NCI-H82 treated with DMSO at 0.1 percent for 48 hours (cell line): ENCODE results near the gene LRP1B.
"Not testable (repeated sequence)": the region's sequence is repeated elsewhere in the genome, so short reads cannot be mapped to it uniquely, and the experiment has no call there.

Experiments
- DNase-seq: peaks from one replicate; lab custom pipeline; 2025; ENCODE audit not compliant: unreplicated experiment; lab: John Stamatoyannopoulos, UW

LRP1B gene

DNA sequence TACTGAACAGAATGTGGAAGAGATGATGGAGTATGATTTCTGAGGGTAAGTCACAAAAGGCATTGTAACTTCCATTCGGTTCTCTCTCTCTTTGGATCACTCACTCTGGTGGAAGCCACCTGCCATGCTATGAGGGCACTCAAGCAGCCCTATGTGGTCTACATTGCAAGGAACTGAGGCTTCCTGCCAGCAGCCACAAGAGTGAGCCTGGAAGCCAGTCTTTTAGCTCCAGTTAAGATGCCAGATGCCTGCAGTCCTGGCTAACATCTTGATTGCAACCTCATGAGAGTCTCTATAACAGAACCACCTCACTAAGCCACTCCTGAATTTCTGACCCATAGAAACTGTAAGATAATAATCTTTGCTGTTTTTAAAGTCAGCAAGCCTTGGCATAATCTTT is 935.7 kb downstream of the LRP1B start:
- no peak for DNase-seq

DNA sequence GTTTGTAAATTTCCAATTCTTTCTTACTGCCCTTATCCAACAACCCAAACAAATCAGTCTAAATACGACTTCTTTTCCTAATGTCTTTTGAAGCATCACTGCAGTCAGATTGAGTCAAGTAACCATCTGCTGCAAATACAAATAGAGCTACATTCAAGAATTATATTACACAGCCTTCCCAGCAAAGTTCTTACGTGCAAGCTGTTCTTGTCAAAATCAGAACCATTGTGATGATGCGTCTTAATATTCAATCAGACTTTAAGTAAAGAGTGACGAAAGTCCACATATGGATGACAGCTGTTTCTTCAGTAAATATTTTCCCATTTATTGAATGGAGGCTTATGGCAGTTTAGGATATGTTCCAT is 943.8 kb downstream of the LRP1B start:
- DNase-seq: no peak

DNA sequence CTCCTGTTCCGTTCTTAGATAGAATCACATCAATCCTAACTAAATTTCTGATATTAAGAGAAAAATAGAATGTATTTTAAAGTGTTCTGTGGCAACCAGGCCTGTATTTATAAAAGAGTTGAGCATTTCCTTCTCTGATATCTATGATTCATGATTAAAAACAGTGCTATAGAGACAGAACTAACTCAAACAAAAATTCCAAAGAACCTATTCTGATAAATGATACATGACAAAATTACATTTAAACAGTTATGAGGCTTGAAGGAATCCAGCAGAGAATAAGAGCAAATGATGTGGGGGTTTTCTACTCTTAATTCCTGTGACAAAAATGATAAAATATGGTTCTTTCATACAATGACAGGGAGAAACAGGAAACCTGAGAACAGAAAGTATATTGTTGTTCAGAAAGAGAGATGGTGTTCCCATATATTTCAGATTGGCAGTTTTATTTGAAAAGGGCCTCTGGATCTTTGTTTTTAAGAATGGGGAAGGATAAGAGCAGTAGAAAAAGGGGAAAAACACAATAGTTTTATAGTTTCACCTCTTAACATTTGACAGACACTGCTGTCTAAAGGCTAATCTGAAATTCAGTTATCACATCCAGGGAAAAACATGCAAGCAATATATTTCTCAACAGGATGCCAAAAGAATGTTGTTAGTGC is 944.3 kb downstream of the LRP1B start:
- DNase-seq: no peak

DNA sequence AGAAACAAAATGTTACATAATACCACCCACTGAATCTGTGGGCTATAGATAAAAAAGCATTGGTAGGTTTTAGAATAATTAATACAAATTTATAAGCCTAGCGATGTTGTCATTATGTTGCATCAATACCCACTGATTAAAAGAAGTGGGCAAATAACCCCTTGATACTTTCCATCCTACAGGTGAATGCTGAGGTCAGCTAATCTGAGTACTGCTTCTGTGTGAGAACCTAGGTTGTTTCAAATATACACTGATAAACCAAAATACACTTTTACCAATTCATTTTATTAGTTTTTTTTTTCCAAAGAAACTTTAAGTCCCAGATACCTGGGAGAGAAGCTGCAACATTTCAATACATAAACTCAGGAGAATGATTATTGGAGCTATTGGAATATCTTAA is 948.6 kb downstream of the LRP1B start:
- no peak for DNase-seq

DNA sequence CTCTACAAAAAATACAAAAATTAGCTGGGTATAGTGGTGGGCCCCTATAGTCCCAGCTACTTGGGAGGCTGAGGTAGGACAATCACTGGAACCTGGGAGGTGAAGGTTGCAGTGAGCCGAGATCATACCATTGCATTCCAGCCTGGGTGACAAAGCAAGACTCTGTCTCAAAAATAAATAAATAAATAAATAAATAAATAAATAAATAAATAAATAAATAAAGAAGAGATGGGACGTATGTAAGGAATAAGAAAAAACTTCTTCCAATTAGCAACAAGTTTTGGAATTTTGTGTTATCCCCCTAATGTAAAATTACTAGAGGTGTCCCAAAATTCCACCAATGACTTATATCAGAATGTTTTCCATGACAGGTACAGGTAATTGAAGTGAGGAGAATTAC is 961.7 kb downstream of the LRP1B start:
- not testable (repeated sequence) for DNase-seq

DNA sequence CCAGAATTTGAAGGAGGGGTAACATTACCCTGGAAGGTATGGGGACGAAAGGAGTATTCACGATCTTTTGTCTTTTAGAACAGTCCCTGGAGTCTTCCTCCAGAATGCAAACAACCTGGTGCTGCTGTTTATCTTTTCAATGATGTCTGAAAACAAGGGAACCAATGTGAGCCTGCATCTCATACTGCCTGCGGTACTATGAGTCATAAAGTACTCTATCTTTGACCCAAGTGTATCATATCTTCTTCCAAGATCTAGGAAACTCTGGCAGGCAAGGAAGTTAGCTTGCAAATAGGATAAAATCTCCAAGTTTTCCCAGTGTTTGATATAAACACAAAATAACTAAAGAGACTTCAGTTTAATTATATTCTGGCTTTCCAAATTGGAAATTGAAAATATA is 968.5 kb downstream of the LRP1B start:
- DNase-seq: no peak

DNA sequence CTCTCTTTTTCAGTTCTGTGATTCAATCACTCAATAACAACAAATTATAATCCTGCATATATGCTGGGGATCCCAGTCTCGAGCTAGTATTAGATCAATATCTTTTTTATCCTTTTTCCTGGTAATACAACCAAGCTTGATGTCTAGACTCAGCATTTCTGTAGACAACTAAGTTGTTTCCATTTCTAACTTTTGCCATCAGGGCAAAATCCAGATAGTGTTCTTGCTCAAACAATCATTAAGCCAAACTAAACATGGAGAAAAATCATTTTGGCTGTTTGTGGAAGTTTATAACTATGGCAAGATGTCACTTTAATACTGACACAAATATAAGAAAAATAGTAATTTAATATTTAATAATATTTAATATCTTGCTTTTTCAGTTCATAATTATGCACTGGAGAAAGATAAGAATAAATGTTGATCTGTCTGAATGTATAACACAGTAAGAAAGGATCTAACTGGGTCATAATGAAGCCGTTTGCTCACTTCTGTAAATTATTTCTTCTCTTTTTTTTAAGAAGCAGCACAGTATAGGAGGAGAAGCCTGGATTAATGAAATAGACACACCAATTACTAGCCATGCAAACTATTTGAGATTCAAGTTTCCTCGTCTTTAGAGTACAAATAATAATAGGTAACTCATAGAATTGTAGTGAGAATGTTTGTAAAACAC is 979.1 kb downstream of the LRP1B start:
- DNase-seq: no peak

DNA sequence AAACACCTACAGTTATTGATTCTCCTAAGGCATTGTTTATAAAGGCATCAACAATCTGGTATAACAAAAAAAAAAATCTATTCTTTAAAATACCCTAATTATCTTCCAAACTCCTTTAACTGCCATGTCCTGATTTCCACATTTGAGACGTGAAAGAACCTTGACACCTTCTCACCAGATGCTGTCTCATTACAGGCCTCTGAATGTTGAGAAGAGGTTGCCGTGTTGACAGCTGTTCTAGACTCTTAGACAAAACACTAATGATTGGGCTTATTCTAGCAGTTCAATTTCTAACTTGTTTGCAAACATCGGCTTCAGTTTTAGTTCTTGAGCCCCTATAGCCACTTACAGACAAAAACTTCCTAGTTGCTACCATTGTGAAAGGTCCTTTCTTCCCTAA is 988.8 kb downstream of the LRP1B start:
- DNase-seq: no peak

DNA sequence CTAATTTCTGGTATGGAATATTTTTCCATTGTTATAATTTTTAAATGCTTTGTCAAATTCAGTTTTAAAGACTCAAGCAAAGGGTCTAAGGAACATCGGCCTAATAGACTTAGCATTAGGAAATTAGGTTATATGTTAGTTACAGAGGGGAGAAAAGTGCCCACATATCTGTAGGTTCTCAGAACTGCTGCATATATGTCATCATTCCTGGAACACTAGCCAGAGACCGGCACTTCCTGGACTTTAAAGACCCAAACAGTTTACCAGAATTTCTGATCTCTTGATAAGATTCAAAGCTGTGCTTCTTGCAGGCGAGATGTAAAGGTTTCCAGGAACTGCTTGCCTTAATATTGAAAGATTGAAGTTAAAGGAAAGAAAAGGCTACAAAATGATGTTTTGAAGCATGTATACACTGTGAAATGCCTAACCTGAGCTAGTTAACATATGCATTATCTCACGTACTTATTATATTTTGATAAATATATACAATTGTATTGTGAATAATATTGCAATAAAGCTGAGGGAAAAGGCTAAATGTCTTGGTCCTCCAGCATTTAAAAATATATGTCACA is 993.6 kb downstream of the LRP1B start:
- DNase-seq: no peak

DNA sequence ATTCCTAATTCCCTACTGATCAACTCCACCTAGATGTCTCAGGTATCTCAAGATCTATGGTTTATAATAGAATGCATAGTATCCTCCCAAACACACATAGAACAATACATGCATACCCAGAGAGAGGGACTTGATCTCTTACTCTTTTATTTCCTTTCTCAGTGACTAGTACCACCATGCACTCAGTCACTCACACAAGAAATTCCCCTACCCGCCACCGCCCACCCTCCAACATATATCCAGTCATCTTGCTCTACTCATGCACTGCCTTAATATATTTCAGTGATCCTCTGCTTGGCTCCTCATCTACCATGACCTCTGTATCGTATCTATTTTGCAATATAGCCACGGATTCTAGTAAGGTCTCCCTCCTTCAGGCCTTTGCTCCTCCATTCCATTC is 996.9 kb downstream of the LRP1B start:
- no peak for DNase-seq

DNA sequence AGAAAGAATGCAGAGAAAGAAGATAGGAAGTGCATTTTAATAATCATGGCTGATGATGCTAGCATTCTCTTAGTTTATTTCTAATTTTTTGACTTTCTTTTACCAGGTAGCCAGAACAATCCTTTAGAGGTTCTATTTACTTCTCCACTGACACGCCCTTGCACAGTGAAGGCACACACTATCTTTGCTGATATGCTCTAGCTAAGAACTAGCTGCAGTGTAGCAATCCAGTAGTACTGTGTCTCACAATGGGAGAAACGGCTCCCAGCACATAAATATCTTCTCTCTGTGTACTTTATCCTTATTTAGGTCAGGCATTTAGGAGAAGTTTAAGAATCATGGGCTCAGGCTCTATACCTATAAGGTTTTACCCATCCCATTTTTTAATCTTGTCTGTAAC is 1005.4 kb downstream of the LRP1B start:
- no peak for DNase-seq

DNA sequence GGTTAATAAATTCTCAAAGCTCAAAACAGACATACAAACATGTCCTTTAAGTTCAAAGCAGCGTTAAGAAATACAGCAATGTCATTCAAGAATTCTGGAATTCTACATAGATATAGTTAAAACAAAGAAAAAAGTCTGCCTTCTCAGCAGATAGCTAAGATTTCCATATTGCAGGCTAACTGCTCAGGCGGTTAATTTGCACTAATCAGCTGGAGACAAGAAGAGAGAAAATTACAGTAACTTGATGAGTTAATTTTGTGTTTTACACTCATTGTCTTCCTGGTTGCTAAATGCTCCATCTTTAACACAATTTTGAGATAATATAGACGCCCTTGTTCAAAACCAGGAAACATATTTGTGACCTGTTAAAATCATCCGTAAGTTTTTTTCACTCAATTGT is 1012.0 kb downstream of the LRP1B start:
- no peak for DNase-seq

DNA sequence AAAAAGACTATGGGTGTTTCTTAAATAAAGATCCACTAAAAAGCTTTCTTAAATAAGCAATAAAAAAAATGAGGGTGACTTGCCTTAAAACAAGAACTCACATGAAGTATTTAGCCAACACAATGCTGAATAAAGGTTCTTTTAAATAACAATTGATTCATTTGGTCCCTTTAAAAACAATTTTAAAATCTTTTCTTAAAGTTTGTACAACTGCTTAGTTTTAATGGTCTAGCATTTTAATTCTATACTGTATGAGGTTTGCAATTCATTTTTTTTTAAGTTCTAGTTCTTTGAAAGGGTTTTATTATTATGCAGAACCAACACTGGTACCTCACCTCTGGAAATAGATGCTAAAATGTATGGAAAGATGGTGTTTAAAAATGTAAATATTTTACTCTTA is 1017.5 kb downstream of the LRP1B start:
- no peak for DNase-seq

DNA sequence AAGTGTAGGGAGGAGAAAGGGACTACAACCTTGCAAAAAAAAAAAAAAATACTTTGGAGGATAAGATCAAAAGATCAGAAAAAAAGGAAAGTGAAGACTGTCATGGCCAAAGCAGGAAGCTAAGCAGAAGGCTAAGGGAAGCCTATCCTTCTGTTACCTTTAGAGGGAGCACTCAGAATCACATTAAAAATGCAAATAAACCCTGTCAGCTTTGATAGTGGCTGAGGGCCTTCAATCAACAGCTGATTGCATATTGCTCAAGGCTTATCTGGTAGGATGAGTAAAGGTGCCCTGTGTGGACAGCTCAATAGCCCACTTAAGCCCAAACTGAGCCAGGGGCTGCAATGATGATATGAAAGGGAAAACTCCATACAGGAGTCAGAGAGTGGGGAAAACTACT is 1021.2 kb downstream of the LRP1B start:
- DNase-seq: peak; percentile 10

DNA sequence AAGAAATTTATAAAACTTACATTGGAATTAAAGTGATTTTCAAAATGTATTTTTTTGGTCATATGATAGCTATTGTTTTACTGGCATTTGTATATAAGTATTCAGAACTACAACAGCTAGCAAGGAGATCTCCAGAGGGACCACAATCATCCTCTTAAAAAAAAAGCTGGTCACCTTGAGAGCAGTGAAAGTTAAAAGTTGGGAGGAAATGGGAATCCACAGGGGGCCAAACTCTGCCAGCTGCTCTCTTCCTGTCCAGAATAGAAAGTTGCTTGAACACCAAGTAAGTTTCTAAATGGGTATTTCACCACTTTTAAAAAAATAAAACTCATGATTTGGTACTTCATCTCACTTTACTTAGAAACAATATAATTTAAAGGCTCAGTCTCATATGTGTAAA is 1025.1 kb downstream of the LRP1B start:
- DNase-seq: no peak

DNA sequence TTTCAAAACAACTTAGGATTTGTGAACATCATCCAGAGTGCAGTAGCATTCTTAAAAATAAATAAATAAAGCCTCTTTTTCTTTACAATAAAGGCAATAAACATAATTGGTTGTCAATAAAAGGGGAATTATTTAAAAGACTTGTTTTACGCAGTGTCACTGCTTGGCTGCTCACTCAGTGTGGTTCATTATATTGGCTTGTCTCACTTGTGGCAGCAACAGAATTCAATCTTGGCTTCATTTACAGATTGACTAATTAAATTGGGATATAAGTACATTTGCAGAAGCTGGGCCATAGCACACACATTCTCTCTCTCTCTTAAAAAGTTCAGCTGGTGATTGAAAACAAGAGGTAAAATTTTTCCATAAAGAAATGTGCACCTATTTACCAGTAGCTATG is 1027.6 kb downstream of the LRP1B start:
- no peak for DNase-seq

DNA sequence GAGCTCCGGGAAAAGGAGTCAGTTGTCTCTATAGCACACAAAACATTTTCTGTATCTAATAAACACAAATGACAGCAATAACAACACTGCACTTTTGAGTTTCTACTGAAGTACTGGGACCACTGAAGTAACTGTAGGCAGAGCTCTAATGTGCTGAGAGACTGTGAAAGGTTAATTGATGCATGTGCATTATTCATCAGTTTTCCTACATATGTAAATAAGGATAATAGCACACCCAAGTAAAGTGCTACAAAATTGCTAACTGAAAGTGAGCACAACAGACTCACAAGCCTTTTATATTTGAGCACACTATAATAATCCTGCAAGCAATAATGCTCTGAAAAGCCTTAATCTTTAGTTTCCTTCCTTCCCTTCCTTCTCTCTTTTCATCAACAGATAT is 1051.6 kb downstream of the LRP1B start:
- no peak for DNase-seq

DNA sequence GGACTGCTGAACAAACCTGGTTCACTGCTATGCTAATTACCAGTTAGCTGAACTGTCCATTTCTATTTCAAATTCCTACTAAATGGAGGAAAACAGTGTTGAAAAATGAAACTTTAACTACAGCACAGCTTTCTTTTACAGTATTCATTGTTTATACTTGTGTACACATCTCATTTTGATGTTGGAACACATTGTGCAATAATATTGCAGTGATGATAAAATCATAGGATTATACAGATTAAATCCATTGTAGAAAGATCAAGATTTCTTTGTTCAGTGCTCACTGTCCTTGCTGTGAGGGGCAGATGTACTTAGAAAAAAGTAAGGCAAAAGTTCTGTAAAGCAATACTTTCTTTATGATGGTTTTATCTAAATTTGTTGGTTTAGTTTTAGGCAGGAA is 1055.1 kb downstream of the LRP1B start:
- DNase-seq: no peak

DNA sequence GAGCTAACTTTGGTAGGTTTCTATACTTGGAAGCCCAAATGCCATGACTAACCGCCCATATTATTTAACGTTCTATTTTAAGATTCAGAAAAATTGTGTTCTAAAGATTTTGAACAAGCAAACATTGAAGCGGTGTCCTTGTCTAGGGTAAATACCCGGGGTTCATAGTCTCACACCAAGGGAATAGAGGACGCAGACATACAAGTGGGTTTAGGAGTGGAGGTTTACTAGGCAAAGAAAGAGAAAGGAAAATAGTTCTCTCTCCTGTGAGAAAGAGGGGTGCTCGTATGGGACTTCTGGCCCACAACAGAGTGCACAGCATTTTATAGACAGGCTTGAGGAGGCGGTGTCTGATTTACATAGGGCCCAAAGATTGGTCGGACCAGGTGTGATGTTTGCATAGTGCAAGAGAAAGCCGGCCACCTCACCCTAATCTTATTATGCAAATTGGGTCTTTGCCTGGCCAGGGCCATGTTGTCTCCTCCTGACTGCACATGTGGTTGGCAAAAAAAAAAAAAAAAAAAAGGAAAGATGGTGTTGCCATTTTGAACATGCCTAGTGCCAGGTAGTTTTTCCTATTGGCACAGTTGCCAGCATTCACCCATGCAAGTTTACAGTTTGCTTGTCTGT is 1062.6 kb downstream of the LRP1B start:
- no peak for DNase-seq

DNA sequence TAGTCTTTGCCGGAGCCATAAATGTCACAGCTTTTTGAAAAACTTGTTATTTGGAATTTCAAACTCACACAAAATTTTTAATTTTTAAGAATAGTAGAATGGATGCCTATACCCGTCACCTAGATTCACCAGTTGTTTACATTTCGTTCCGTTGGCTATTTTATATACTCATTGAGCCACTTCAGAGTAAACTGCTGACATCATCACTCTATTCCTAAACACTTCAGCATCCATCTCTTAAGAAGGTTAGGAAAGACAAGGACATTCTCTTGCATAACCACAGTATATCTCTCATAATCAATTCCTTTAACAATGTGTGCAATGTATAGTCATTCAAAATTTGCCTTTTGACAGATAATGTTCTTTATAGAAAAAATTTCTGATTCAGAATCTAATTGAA is 1065.8 kb downstream of the LRP1B start:
- DNase-seq: no peak

DNA sequence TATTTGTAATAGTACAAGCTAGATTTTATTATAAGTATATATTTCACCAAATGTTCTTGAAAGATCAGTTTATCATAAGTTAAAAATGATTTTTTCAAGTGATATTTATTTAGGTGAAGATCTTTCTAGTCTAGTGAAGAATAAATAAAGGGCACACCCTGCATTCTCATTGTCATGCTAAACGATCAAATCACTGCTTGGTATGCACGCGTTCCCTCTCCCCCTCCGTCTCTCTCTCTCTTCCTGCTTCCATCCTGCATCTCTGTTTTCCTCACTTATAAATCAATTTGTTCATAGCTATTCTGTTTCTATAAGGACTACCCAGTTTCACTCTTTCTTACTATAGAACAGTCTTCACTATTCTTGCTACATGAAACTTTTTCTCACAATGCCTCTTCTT is 1067.4 kb downstream of the LRP1B start:
- peak; percentile 24 for DNase-seq

DNA sequence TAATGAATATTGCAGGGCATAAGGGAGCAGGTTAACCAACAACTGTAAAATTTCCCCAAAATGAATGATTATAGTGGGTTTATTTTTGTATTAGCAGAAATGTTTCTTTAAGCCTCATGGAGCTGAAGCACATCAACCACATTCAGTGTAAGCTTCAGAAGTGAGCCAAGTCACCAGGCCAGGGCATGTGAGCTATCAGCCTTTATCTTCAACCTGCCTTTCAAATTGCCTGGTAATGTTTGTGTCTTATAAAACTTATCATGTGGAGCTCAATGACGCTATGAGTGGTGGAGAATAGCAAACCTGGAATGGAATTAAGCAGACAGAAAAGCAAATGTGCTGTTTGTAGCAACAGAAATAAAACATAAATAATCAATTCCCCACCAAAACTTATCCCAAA is 1068.4 kb downstream of the LRP1B start:
- no peak for DNase-seq
